HG03432 (cell line): ENCODE data around the gene ARPC4.
"Not testable (repeated sequence)": the region's sequence is repeated elsewhere in the genome, so short reads cannot be mapped to it uniquely, and the experiment has no call there.

ENCODE experiments used
- ATAC-seq: cut with Tn5 transposase; IDR thresholded peaks from one replicate; pipeline ENCODE4 v1.9.1; 2021; ENCODE audit warnings: mild to moderate bottlenecking, moderate library complexity; ENCODE audit not compliant: unreplicated experiment

Gene ARPC4

GRCh38 chr3:9817436-9817835 is 24.6 kb downstream of the ARPC4 start:
- no peak for ATAC-seq

- no peak for ATAC-seq
Observed at GRCh38 chr3:9818666-9819335, 25.9 kb downstream of the ARPC4 start.

- no peak for ATAC-seq
Observed at GRCh38 chr3:9820543-9820942, 27.7 kb downstream of the ARPC4 start.

- ATAC-seq: no peak
Observed at GRCh38 chr3:9820946-9821345, 28.1 kb downstream of the ARPC4 start.

- no peak for ATAC-seq
Observed at GRCh38 chr3:9825451-9826040, 32.7 kb downstream of the ARPC4 start.

GRCh38 chr3:9826815-9827573 is 34.1 kb downstream of the ARPC4 start:
- ATAC-seq: peak; percentile 43

- no peak for ATAC-seq
Observed at GRCh38 chr3:9828801-9829755, 36.2 kb downstream of the ARPC4 start.

- no peak for ATAC-seq
Observed at GRCh38 chr3:9831253-9831652, 38.4 kb downstream of the ARPC4 start.

GRCh38 chr3:9833078-9833477 is 40.2 kb downstream of the ARPC4 start:
- ATAC-seq: no peak

GRCh38 chr3:9834520-9835380 is 41.9 kb downstream of the ARPC4 start:
- ATAC-seq: no peak

- no peak for ATAC-seq
Observed at GRCh38 chr3:9837701-9838582, 45.1 kb downstream of the ARPC4 start.

- no peak for ATAC-seq
Observed at GRCh38 chr3:9838856-9839255, 46.0 kb downstream of the ARPC4 start.

GRCh38 chr3:9841015-9841414 is 48.1 kb downstream of the ARPC4 start:
- no peak for ATAC-seq

GRCh38 chr3:9843715-9844438 is 51.0 kb downstream of the ARPC4 start, which contains the start of gene RPUSD3:
Gene RPUSD3 (minus strand): TSS chr3:9844008. CDS start chr3:9843990, 18 bp downstream.
- peak; percentile 98 for ATAC-seq

GRCh38 chr3:9846231-9846630 is 53.3 kb downstream of the ARPC4 start:
- ATAC-seq: no peak

- ATAC-seq: no peak
Observed at GRCh38 chr3:9846931-9847488, 54.1 kb downstream of the ARPC4 start.

GRCh38 chr3:9847870-9848269 is 55.0 kb downstream of the ARPC4 start:
- ATAC-seq: not testable (repeated sequence)

GRCh38 chr3:9848860-9849259 is 56.0 kb downstream of the ARPC4 start:
- ATAC-seq: not testable (repeated sequence)
